NB4 (cell line): Measurements from ENCODE around the gene SYNPO2L.

Source experiments
- MYC ChIP-seq: IDR thresholded peaks from 2 replicates; pipeline ENCODE4 v1.6.1; 2011; ENCODE audit warnings: low read depth, low read length
- POLR2A ChIP-seq: IDR thresholded peaks from 2 replicates; pipeline ENCODE4 v1.6.1; 2011; ENCODE audit warnings: mild to moderate bottlenecking; ENCODE audit not compliant: insufficient read length; ENCODE audit errors: extremely low read depth
- TF ChIP-seq, protein P1 (sequence below): IDR thresholded peaks from one replicate; pipeline ENCODE4 v1.5.1; 2012; ENCODE audit warnings: low read depth, low read length

DNA sequence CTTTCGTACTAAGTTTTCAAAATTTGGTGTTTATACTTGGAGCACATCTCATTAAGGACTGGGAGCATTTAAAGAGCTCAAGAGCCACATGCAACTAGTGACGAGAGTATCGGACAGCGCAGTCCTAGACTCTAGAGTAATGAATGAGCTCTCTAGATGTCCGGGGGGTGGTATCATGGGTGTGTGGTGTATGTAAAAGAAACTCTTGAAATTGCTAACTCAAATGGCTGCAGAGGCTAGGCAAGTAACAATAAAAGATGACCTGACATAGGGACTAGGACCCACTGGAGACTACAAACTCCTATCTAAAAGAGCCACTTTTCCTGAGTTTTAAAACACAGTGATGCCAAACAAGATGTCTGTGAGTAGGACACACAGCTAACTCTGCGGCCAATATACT, 28.5 kb downstream of the SYNPO2L start:
- TF ChIP-seq, protein P1, sequence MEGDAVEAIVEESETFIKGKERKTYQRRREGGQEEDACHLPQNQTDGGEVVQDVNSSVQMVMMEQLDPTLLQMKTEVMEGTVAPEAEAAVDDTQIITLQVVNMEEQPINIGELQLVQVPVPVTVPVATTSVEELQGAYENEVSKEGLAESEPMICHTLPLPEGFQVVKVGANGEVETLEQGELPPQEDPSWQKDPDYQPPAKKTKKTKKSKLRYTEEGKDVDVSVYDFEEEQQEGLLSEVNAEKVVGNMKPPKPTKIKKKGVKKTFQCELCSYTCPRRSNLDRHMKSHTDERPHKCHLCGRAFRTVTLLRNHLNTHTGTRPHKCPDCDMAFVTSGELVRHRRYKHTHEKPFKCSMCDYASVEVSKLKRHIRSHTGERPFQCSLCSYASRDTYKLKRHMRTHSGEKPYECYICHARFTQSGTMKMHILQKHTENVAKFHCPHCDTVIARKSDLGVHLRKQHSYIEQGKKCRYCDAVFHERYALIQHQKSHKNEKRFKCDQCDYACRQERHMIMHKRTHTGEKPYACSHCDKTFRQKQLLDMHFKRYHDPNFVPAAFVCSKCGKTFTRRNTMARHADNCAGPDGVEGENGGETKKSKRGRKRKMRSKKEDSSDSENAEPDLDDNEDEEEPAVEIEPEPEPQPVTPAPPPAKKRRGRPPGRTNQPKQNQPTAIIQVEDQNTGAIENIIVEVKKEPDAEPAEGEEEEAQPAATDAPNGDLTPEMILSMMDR = no peak
- no peak for TF ChIP-seq MYC
- no peak for TF ChIP-seq POLR2A
